ENCODE measurements around the gene SLC25A13.

Gene SLC25A13

GRCh38 chr7:96203786-96204185 lies 118.1 kb downstream of the SLC25A13 start:
- no peak for DNase-seq (ENCODE audit: low read depth)

GRCh38 chr7:96202102-96202501 lies 119.8 kb downstream of the SLC25A13 start:
- no peak for DNase-seq (ENCODE audit: low read depth)

GRCh38 chr7:96200740-96201139 lies 121.2 kb downstream of the SLC25A13 start:
- DNase-seq (ENCODE audit: low read depth) = no peak

DNA sequence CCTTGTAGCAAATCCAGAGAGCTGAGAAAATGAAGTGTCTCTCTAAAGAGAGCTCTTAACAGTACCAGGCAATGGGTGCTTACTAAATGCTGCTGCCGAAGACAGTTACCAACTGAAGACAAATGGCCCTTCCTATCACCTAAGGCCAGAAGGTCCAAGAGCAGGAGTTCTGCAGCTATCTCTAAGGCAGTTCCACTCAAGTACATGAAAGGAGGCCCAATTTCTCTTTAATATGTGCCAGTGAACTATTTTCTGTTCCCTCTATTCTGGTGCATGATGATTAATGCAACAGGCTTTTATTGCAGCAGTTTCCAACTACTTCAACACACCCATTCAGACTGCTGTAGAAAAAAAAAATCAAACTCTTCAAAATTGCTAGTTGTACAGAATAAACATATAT lies 122.5 kb downstream of the SLC25A13 start:
- no peak for DNase-seq (ENCODE audit: low read depth)

GRCh38 chr7:96198047-96198636 lies 123.8 kb downstream of the SLC25A13 start:
- DNase-seq (ENCODE audit: low read depth) = no peak

DNA sequence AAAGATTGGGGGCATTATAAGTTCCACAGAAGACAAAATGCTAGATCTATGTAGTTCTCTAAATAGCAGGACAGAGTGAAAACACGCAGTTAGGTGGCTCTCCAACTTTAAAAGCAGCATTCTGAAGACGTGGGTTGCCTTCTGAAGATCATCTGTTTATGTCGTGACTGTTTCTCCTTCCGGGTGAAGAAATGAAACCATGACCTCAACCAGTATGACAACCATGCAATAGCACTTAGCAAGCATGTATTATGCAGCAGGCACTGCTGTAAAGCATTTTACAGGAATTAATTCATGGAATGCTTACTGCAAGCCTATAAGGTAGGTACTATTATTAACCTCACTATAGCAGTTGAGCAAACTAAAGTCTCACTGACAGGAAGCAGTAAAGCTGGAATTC lies 125.2 kb downstream of the SLC25A13 start:
- DNase-seq (ENCODE audit: low read depth) = no peak

DNA sequence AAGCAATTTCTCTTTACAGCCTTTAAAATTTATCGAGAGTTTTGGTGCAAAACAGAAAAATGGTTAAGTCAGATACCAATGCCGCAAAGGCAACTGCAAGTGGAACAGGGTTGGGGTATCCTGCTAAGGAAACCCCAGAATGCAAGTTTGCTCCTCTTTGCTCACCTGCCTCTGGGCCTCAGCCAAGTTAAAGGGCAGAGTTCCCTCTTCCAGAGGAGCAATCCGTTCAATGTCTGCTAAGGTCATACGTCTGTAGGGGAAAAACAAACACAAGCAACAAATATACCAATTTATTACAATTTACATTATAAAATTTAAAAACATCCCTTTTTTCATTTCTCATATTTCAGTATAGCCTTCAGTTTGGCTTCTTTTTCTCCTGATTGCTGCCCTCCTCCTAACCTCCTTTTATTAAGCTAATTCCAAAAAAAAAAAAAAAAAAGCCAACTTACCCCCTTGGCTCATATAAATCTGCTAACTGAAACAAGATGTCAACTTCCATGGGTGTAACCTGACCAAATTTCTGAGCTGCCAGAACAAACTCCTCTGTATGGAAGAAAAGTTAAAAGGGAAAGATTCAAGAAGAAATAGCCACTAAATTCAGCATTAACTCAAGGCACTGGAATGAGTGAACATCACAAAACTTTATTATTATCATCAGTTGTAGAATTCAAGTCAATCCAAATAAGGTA lies 132.6 kb downstream of the SLC25A13 start:
- no peak for DNase-seq (ENCODE audit: low read depth)

DNA sequence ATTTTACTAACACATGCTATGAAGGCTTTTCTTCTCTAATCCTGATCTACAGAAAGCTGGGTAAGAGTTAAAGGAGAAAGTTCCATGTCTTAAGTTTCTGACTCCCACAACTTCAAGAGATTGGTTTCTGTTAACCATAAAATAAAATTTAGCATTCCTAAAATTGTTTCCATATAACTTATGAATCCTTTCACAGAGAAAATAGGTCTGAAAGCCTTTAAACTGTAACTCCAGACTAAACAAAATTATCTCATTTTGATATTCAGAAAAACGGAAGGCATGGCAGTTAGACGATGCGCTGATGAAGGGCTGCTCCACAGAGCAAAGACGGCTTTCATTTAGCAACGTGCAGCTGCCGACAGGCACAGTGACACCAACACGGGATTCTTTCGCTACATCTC lies 133.3 kb downstream of the SLC25A13 start:
- DNase-seq (ENCODE audit: low read depth) = no peak

GRCh38 chr7:96188174-96188581 lies 133.7 kb downstream of the SLC25A13 start:
- DNase-seq (ENCODE audit: low read depth) = no peak

- DNase-seq (ENCODE audit: low read depth) = no peak
Observed at GRCh38 chr7:96187735-96188134, 134.2 kb downstream of the SLC25A13 start.

- no peak for DNase-seq (ENCODE audit: low read depth)
Observed at GRCh38 chr7:96184783-96185182, 137.1 kb downstream of the SLC25A13 start.

- DNase-seq (ENCODE audit: low read depth) = no peak
Observed at GRCh38 chr7:96183163-96183670, 138.7 kb downstream of the SLC25A13 start.

DNA sequence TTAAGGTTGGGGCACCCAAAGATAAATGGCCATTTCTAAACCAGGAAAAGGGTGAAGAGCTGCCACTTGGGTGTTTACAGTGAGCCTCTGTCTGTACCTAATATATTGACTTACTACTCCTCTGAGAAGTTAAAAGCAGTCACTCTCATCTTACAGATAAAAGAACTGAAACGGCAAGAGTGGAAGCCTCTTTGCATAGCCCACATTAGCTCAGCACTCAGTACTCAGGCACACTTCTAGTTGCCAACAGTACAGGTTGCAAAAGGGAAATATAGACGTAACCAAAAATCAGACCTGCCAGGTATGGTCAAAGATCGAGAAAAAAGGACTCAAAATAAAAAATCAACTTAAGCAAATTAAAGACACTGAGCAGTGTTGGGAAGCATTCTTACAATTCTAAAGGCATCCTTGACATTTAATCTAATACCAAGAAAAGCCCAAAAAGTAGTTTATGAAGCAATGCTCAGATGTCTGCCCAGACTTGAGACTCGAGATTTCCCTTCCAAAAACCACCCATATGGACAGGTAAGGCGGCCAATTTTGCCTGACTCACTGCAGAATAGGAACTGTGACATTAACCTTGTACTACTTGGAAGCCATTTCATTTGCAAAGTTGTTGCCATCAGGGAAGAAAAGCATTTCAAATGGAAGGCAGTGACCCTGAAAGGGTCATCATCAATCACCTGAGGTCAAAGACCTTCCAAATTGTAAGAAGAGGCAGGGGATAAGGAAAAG lies 139.3 kb downstream of the SLC25A13 start:
- DNase-seq (ENCODE audit: low read depth) = no peak

DNA sequence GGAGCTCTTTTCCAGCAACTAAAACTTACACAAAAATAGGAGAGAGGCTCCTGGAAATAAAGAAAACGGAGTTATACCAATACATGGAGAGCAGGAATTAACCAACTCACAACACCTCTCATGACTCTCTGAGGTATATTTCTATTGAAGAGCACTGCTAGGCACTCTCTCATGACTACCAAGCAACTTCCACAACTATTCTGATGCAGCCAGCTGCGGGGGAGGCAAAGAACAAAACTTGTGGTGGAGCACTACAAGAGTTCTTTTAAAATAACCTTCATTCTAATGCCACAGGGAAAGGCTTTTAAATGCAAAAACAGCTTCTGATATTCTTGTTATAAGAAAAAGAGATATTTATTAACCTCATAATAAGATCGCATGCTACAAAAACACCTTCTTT lies 140.7 kb downstream of the SLC25A13 start:
- DNase-seq (ENCODE audit: low read depth) = no peak

DNA sequence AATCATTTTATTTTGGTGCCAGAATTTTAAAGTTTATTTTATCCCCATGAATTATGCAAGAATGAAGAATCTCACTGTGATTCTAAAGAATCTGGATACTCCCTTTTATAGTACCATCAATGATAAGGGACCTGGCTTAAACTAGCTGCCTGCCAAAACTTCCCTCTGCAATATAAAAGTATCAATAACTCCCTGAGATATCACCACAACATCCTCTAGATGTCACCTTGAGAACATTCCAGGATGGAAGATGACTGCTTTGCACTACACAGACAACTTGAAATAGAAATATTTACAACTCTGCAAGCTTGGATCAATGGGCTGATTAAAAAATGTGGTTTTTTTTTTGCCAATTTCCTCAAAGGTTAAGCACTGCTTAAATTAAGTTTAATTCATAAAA lies 142.1 kb downstream of the SLC25A13 start:
- no peak for DNase-seq (ENCODE audit: low read depth)

DNA sequence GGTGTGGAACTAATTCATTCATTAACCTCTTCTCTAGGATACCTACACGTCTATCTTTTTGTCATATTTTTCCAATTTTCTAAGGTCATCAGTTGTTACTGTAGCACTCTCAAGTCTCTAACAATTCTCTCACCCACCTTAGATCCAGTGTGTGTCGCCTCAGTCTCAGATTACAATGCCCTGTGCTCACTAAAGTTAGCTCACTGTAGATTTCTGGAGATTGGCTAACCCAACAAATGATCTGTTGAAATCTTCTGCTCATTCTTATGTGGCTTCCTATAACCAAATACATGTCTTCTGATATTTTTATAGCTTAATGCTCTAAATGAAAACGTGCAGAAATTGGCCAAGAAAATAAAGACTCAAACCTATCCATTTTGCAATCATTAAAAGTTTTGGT lies 142.6 kb downstream of the SLC25A13 start:
- DNase-seq (ENCODE audit: low read depth) = no peak

DNA sequence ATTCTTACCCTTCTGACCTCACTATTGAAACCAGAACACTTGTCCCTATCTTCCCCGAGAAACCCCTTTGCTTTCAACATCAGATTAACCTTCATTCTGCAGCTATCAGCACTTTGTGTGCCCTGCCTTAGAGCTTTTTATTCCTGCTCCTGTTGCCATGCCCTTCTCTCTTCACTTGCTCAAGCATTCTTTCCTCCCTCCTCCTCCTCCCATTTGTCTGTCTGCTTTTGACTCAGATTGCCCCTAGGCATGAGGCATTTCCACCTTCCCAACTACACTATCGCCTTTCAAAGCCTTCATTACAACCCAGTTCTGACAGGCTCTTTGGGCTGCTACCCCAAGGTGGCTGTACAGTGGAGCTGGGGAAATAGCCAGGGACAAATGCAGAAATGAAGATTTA lies 143.3 kb downstream of the SLC25A13 start:
- no peak for DNase-seq (ENCODE audit: low read depth)

GRCh38 chr7:96177353-96177752 lies 144.5 kb downstream of the SLC25A13 start:
- DNase-seq (ENCODE audit: low read depth) = no peak

- no peak for DNase-seq (ENCODE audit: low read depth)
Observed at GRCh38 chr7:96174812-96175211, 147.1 kb downstream of the SLC25A13 start.

GRCh38 chr7:96173781-96174180 lies 148.1 kb downstream of the SLC25A13 start:
- DNase-seq (ENCODE audit: low read depth) = no peak

GRCh38 chr7:96169439-96169838 lies 152.5 kb downstream of the SLC25A13 start:
- no peak for DNase-seq (ENCODE audit: low read depth)

DNA sequence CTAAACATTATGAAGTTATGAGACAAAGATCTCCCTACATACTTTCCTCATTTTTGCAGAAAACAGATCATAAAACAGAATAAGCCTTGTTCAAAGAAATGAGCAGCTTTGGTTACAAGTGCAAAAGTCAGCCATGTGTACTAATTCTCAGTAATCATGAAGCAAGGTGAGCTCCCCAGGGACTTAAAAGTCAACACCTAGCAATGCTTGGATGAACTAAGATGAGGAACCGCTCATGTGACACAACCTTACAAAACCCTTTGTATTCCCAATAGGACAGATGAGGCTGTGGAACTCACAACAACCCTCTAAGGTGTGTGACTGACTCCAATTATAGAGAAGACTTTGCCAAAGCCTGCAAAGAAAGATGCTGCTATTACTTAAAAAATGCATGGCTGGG lies 154.5 kb downstream of the SLC25A13 start:
- DNase-seq (ENCODE audit: low read depth) = no peak

GRCh38 chr7:96161897-96162296 lies 160.0 kb downstream of the SLC25A13 start:
- no peak for DNase-seq (ENCODE audit: low read depth)
